Amniotic epithelial cell (primary cell): ENCODE results near the gene GDF10.

Experiments used
- DNase-seq: peaks from one replicate; pipeline ENCODE4 v3.0.0-alpha.2; 2010; ENCODE audit warnings: low read depth

Gene GDF10

GRCh38 chr10:47299611-47300428 lies at the start of gene GDF10:
Gene GDF10 (plus strand): TSS chr10:47300197. CDS start chr10:47300652, 455 bp downstream.
- DNase-seq, result no peak

DNA sequence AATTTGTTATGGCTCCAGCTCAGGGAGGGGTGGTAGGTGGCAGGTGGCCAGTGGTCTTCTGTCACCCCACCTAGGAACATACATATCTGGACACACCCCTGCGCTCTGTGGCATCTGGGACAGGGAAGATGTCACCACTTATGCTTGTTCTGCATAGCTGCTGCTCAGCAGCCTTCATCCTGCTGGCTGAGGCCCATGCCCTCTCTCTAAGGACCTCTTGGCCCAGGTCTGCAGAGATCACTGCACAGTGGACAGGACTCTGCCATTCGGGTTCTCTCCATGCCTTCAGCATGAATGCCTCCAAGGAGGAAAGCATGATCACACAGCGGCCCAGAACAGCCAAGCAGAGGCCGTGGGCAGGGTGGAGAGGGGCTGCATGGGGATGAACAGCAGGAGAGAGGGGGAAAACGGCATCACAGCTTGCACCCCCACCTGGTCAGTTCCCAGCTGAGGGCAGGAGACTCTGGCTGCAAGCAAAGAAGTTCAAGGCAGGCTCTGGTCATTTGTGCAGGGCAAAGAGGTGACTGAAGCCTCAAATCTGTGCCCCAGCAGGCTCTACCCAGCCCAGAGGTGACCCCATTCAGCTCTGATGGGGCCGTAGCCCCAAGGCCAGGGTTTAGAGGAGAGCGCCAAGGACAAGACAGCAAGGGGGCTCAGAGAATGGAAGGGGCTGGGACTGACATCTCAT lies 47.8 kb upstream of the GDF10 start:
- no peak for DNase-seq

DNA sequence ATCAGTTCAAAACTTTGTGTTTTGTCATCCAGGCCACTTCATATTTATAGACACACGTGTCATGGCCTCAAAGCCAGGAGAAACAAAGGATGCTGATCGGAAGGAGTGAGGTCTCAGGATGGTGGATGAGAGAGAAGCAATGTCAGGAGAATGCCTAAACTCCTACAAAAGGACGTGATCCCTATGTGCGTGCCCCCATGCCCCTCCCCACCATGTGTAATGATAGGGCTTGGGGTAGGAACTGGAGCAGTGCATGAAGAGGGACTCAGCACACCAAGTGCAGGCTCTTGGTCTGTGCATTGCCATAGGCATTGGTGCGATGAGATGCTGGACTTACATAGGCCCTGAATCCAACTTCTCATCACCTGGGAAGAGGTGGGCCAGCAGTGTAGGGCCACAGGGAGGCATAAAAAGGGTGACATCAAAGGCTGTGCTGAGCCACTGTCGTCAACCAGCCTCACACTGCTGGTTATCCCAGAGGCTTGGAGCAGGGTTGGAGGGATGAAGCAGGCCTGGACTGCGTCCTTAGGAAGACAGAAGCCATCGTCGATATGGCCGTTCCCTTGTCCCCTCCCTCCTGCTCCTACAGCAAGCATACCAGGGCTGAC lies 46.9 kb upstream of the GDF10 start:
- DNase-seq, result no peak

GRCh38 chr10:47253651-47254375 lies 46.2 kb upstream of the GDF10 start:
- DNase-seq, result peak; percentile 30

GRCh38 chr10:47254611-47255010 lies 45.4 kb upstream of the GDF10 start:
- no peak for DNase-seq

GRCh38 chr10:47255033-47255813 lies 44.8 kb upstream of the GDF10 start:
- DNase-seq, result no peak

GRCh38 chr10:47255866-47256265 lies 44.1 kb upstream of the GDF10 start:
- DNase-seq, result no peak

DNA sequence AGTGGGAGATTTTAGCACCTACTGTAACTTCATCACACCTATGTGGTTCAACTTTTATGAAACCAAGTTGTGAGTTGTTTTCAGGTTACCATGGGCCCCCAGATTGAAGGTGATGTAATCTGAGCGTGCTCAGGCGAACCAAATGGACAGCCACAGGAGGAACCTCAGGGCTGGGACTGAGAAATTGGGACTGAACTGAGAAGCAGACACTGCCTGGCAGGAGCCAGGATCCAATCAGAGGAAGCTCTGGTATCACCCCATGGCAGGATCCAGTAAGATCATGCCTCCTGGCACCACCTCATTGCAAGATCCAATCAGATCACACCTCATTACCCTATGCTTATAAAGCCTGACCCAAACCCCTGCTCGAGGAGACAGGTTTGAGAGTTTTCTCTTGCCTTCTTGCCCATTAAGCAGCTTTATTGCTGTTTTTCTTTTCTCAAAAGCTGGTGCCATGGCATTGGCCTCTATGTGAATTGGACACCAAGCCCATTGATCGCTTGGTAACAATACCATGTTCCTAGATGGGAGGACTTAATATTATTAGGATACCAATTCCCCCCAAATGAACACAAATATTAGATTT lies 43.2 kb upstream of the GDF10 start:
- no peak for DNase-seq

- DNase-seq, result peak; percentile 67
These were observed 42.4 kb upstream of the GDF10 start for GRCh38 chr10:47257396-47258120.

GRCh38 chr10:47258921-47259320 lies 41.1 kb upstream of the GDF10 start:
- no peak for DNase-seq

DNA sequence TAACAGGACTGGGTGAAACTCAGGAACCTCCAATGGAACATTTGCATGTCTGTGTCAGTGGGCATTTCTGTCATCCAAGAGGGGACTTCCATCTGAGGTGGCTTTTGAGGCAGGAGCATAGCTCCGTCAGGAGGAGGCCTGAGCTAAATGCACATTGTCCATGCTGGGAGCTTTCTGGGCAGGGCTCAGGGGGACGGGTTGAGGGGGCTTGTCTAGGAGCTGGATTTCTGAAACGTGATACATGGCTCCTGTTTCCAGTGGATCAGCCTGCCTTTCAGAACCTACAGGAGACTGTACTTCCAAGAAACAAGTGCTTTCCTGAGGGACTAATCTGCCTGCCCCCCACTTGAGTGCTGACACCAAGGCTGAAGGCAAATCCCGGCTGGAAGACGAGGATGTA lies 40.5 kb upstream of the GDF10 start:
- DNase-seq, result no peak

- DNase-seq, result peak; percentile 13
These were observed 39.4 kb upstream of the GDF10 start for GRCh38 chr10:47260505-47261111.

GRCh38 chr10:47261121-47261520 lies 38.9 kb upstream of the GDF10 start:
- DNase-seq, result no peak

DNA sequence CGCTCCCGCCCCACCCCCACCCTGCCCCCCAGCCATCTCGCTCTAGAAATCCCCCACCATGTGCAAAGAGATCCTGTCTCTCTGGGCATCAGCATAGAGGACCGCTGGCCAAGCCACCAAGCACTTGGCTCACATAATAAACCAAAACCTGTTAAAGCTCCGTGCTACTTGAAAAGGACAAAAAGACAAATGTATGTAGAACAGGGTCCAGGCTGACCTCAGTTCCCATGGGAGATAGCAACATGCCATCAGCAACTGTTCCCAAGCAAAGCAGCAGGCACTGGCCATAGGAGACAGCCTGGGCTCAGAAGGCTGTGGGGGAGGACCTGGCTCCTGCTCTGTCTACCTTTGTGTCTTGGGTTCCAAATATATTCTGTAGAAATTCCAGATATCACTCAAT lies 38.4 kb upstream of the GDF10 start:
- DNase-seq, result no peak

- DNase-seq, result no peak
These were observed 37.1 kb upstream of the GDF10 start for GRCh38 chr10:47262606-47263533.

DNA sequence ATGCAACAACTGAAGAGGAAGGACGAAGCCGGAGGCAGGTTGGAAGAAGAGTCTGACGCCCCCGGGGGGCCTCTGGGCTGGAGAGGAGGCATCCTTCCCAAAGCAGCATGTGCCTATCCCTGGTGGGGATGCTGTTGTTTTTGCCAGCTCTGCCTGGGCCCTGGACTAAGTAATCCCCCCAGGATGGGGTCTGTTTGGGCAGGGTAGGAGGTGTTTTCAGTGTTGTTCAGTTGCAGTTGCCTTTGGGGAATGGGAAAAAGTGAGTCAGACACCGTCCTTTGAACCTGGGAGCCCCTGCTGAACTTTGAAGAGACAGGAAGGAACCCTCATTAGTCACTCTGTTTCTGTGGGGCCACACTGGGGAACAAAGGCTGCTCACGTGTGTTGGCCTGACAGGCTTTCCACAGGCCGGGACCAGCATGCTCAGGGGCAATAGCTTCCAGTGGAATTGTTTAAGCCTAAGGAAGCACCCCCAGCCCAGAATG lies 35.2 kb upstream of the GDF10 start:
- DNase-seq, result no peak

DNA sequence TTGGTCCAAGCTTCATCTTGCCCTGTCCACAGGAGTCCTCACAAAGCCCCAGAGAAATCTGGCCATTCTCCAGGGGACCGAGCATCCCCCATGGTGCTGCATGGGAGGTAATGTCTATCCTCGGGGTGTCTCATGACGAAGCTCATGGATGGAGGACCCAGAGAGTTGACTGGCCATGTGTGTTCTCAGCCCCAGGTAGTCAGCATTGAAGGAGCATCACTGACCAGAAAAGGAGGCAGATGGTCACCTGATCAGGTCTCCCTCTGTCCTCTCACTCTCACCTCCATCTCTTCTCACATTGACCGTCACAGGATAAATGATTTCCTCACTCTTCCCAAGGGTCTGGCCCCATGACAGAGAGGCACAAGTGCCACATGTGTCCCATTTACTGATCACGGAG lies 33.4 kb upstream of the GDF10 start:
- no peak for DNase-seq

GRCh38 chr10:47268696-47269095 lies 31.3 kb upstream of the GDF10 start:
- DNase-seq, result no peak

DNA sequence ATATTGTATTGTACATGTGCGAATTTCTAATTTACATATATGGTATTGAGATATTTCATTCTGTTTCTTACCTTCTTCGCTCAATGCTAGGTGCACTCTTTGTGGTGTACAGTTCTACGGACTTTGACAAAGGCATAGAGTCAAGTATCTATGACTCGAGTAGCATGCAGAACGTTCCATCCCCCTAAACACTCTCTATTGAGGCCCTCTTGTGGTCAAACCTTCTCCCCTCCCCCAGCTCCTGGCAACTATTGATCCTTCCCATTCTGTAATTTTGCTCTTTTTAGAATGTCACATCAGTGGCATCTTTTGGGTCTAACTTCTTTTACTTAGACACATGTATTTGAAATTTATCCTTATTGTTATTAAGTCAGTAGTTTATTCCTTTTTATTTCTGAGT lies 30.7 kb upstream of the GDF10 start:
- DNase-seq, result no peak
